HG03520 (cell line): ENCODE data around the gene UBTF.

Source experiments
- ATAC-seq: cut with Tn5 transposase; IDR thresholded peaks from one replicate; pipeline ENCODE4 v1.9.1; 2021; ENCODE audit warnings: mild to moderate bottlenecking, moderate library complexity; ENCODE audit not compliant: unreplicated experiment

UBTF gene

GRCh38 chr17:44219616-44220212 lies at the start of gene UBTF:
Gene UBTF, minus strand, starts transcription at chr17:44219675. Its CDS starts 1,446 bp downstream, at chr17:44218229.
- no peak for ATAC-seq

GRCh38 chr17:44268709-44269534 lies 49.4 kb upstream of the UBTF start:
- no peak for ATAC-seq

GRCh38 chr17:44267818-44268490 lies 48.5 kb upstream of the UBTF start, which contains the start of gene SLC4A1:
Gene SLC4A1, minus strand, starts transcription at chr17:44268135. Its CDS starts 5,269 bp downstream, at chr17:44262866.
- ATAC-seq, result no peak

DNA sequence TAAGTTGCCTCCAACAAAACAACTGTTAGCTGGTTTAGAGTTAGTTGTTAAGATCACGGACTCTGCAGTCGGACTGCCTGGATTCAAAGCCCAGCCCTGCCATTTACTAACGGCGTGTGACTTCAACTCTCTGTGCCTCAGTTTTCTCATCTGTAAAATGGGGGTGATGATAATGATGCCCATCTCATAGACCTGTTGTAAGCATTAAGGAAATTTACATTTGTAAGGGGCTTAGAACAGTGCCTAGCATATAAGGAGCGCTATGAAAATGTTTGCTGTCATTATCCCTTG lies 47.6 kb upstream of the UBTF start:
- ATAC-seq, result no peak

DNA sequence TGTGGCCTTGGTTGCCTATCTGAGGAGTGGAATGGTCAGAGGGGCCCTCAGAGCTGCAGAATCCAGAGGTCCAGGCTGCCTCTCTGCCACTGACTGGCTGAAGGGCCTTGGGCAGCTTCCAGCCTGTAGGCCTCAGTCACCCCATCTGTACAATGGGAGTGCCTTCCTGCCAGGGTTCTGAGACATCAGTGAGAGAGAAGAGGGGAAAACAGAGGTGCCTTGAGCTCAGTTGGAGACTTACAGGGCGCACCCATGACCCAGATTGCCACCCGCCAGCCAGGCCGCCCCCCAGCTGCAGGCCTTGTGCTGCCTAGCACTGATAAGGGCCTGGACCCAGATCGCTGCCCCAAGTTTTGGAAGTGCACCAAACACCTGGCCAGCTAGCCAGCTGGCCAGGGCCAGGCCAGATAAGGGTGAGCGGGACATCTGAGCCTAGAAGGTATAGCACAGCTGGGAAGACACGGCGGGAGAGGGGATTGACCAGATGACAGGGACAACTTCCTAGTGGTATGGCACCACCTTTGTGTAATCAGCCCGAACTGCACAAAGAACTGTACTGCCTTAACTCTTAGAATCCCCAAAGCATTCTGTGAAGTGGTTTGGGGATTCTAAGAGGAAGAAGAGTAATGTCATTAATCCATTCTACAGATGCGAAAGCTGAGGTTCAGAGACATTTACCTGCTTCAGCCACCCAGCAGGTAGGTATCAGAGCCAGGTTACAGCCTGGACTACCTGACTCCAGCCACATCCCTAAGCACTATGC lies 47.1 kb upstream of the UBTF start:
- no peak for ATAC-seq

DNA sequence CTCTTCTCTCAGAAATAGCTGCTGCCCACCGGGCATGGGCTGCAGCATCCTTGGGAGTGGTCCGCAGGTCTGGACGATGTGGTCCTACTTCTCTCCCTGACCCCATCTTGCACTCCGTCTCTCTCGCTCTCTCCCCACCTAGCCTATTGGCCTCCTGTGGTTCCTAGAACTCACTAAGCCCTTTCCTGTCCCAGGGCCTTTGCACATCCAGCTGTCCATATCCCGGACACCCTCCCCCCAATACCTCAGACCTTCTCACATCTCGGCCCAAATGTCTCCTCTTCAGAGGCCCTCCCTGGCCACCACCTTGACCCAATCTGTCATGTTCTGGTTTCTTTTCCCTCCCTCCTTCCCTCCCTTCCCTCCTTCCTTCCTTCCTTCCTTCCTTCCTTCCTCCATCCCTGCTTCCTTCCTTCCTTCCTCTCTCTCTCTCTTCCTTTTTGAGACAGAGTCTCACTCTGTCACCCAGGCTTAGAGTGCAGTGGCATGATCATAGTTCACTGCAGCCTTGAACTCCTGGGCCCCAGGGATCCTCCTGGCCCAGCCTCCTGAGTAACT lies 43.9 kb upstream of the UBTF start:
- ATAC-seq, result no peak

DNA sequence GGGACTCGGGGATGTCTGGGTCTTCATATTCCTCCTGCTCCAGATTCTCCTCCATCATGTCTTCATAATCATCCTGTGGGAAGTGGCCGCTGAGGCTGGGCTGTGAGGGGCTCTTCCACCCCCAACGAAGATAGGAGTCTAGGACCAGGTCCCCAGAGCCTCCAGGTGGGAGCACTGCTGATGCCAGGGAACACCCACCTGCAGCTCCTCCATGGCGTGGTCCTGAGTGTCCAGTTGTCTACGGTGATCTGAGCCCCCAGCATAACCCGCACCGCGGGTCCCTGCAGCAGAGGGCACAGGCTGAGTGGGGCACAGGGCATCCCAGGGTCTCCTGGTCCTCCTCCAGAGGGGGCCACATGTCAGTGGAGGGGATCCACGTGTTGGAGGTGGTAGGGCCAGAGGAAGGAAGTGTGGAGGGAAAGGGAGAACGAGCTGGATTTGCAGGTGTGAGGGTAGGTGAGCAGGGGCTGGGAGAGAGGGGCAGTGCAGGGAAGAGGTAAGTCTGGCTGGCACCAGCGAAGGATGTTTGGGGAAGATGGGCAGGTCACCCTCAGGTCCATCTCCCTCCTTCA lies 43.3 kb upstream of the UBTF start:
- ATAC-seq, result no peak

- ATAC-seq, result no peak
Measured at GRCh38 chr17:44260296-44260695, 40.8 kb upstream of the UBTF start.

DNA sequence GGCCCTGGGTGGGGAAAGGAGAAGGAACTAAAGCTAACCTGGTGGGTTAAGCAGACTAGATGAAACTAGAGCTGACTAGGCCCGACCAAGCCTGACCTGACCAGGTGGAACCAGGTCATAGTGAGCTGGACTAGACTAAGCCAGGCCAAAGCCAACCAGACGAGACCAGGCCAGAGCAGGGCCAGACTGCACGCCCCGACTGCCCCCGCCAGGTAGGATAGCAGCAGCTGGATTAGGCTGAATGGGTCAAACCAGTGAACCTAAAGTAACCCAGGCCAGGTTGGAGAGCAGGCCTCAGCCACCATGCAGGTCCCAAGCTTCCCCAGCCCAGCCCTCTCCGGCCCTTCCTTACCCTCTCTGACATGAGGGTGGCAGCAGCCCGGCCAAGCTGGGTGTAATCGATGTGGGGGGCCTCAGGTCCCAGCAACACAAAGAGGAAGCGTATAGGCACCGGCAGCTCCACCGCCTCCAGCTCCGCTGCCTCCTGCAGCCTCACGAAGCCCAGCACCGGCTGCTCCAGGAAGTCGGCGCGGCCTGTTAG lies 39.4 kb upstream of the UBTF start:
- no peak for ATAC-seq

GRCh38 chr17:44257815-44258760 lies 38.6 kb upstream of the UBTF start:
- ATAC-seq, result no peak

DNA sequence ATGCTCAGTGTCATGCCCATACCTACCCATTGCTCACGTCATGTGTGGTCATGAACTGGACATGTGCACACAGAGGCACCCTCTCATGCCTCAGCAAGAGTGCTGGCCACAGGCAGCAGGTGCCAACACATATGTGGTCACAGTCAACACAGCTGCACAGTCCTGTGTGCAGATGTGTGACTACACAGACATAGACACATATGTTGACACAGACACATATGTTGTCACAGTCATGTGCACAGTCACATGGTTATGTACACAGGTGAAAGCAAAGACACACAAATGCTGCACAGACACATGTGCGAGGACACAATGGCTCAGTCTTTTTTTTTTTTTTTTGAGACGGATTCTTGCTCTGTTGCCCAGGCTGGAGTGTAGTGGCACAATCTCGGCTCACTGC lies 37.2 kb upstream of the UBTF start:
- no peak for ATAC-seq

- no peak for ATAC-seq
Measured at GRCh38 chr17:44255915-44256314, 36.4 kb upstream of the UBTF start.

DNA sequence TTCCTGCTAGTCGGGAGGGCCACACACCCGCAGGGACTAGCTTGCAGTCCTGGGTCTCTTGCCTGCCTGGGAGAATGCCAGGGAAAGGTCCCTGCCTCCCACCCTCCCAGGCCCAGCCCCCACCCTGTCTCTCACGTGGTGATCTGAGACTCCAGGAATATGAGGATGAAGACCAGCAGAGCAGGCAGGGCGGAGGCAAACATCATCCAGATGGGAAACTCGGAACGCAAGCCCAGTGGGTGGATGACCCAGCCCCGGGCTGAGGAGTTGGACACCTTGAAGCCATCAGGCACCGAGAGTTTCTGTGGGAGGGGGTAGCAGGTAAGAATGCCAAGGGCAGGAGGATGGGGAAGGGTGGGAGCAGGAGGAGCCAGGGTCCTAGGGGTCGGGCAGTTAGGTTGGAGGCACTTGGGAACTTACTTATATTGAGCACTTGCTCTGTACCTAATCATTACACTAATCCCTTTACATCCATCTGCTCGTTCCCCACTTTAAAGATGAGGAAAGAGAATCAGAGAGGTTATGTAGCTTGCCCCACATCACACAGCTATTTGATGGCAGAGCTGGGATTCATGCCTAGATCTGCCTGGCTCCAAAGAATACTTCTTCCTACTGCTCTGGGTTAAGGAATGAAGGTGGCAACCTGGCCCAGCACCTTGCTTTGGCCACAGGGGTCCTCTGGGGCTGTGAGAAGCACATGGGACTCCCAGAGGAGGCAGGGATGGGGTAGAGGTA lies 35.1 kb upstream of the UBTF start:
- ATAC-seq, result no peak

DNA sequence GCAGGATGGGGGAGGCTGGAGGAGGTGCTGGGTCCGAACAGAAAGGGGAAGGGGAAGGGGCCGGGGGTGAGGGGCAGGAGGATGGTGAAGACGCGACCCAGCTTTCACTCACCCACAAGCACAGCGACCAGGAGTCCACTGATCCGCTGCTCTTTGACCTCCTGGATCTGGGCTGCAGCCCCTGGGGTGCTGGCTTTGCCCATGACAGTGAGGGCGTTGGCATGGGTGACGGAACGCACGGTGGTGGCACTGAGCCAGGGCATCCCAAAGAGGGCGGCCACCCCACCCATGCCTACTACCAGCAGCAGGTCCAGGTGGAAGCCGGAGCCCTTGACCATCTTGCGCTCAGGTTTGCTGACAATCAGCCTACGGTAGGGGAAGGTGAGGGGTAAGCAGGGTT lies 33.5 kb upstream of the UBTF start:
- ATAC-seq, result no peak

GRCh38 chr17:44251062-44251461 lies 31.6 kb upstream of the UBTF start:
- no peak for ATAC-seq

DNA sequence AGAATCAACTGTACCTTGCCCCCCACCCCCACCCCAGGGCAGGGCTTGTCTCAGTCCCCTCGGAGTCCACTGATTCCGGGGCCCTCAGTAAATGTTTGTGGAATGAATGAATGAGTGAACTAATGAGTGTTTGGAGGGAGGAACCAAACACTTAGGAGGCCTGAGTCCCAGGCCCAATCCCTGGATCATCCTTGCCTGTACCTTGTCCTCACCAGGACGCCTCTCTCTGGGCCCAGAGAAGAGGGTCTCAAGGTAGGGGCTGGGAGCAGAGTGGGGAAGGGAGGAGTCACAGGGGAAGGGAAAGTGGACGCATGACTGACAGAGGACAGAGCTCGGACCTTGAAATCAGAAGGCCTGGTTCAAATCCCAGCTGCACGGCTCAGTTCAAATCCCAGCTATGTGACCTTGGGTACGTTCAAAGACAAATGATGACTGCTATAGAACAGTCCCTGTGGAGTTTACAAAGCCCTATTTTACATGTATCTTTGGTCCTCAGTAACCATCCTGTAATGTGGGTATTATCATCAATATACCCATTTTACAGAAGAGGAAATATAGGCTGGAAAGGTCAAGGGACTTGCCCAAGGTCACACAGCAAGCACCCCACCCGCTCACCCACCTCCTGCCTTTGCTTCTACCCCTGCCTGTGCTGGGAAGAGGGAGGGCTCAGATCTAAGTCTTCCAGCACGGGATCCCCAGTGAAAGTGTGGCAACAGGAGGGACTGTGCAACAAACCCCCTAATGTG lies 30.2 kb upstream of the UBTF start:
- ATAC-seq, result no peak

- ATAC-seq, result no peak
Measured at GRCh38 chr17:44247876-44248736, 28.6 kb upstream of the UBTF start.
